Pancreas (tissue), 10 donors: ENCODE data around the gene PIK3CD. TPM values are rescaled to one million over a fixed set of nuclear protein-coding genes. Genes with fewer than 3 reads are reported as not detected.

Experiments
- ATAC-seq, 4 donors: fragments of 200-7000 bp; cut with Tn5 transposase; one replicate each; pipeline versions ENCODE4 v1.8.0 to v1.9.1; 2020; ENCODE audit warnings: mild to moderate bottlenecking in 4 of 4, moderate library complexity in 4 of 4
- DNase-seq, 6 donors: peaks; one replicate each; pipeline ENCODE4 v3.0.0-alpha.2; 2020
- FAIRE-seq: peaks from 2 replicates; lab custom pipeline; 2012; peaks lifted over from hg19 to GRCh38; lab: Jason Lieb, UNC
- H3K27ac ChIP-seq, 4 donors: fragments of 200-600 bp; sonication (generic); 1 replicate in 3 of 4; 2 replicates in 1 of 4; pipeline versions ENCODE4 v1.5.0 to v1.8.0; 2020
- H3K27me3 ChIP-seq, 4 donors: fragments of 200-600 bp; one replicate each; pipeline ENCODE4 v1.8.0; 2021
- H3K36me3 ChIP-seq, 3 donors: fragments of 200-600 bp; sonication (generic) in 1 of 3; one replicate each; pipeline versions ENCODE4 v1.5.0 to v1.8.0; 2020 to 2021
- H3K4me1 ChIP-seq, 3 donors: fragments of 200-600 bp; one replicate each; pipeline ENCODE4 v1.8.0; 2021
- H3K4me3 ChIP-seq, 4 donors: fragments of 200-600 bp; sonication (generic) in 2 of 4; one replicate each; pipeline versions ENCODE4 v1.5.0 to v1.8.0; 2020 to 2021
- H3K9me3 ChIP-seq, 4 donors: fragments of 200-600 bp; one replicate each; pipeline ENCODE4 v1.8.0; 2021
- CTCF ChIP-seq, 4 donors: fragments of 200-600 bp; sonication (generic) in 3 of 4; IDR thresholded peaks; one replicate each; pipeline versions ENCODE4 v1.5.0 to v1.8.0; 2021; ENCODE audit warnings: antibody characterized with exemption in 4 of 4
- WGBS, 2 donors: extraction: QIAGEN DNeasy Blood & Tissue Kit; methylation state at CpG; one replicate each; pipeline ENCODE4 v1.1.7; 2013; 5-methylcytosine and 5-hydroxymethylcytosine counted together
- intact Hi-C, 3 donors: fragments of 100-400 bp; cut with DNase I; formaldehyde crosslinking; loops; one replicate each; pipeline versions ENCODE4 v1.11.1 to v1.14.2; 2022
- polyA plus RNA-seq, 2 donors: library from polyadenylated mRNA; stranded (reverse); fragments of 200-250 nt; gene quantifications; one replicate each; pipeline ENCODE4 v1.2.3, GENCODE V29; 2013
- total RNA-seq, 6 donors: library from RNA; stranded (reverse); fragmentation: NEBNext Ultra II Directional in 4 of 6; extraction: Animal tissue kit (Norgen Biotek cat#: 25700) in 4 of 6; gene quantifications; one replicate each; pipeline versions ENCODE4 v1.2.1 to v1.2.4, GENCODE V29; 2021 to 2023
- donor health status: healthy with polysubstance abuse.
- donor health status: DM: no; HTN: no; CAD: no; lungs with moderate emphysema.
- donor health status: DM: no; HTN: no; CAD: no.
- donor health status: control.
- donor health status: control.
- donor health status: Bipolar disorder and iron deficiency.
- donor health status: DM: yes; HTN: yes; CAD: no.
- donor health status: DM: no; HTN: no; CAD: no.
- donor health status: DM: no; HTN: no; CAD: no.
- donor health status: DM: yes; HTN: yes; CAD: no.

PIK3CD gene
- total and polyA plus RNA-seq, 8 donors, result 1.9 to 10.6 (median 2.3) TPM

DNA sequence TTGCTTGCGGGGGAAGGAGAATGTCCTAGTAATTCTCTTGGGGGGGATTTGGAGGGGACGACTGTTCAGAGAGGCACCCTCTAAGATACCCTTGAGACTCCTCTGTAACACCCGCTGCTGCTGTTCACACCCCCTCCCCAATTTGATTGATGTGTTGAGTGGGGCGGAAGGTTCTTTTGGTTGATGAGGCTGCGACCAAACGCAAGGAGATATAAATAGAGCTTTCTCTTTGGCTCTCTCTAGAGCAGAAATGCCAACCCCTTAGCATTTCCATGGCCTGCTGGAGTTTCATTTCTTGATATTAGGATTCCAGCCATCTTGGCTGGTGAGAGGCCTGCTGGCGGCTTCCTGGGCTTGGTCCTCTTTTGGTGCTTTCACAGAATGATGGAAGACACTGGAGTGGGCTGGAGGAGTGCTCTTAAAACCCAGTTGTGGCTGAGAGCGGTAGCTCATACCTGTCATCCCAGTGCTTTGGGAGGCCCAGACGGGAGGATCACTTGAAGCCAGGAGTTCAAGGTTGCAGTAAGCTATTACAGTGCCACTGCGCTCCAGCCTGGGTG, 2.0 kb downstream of the PIK3CD start:
- FAIRE-seq (no peak), DNase-seq (no peak), ATAC-seq (peak in 1 of 4 donors; percentile 23)
- Histone ChIP-seq H3K36me3 (no peaks in the 10 kb centered on the region), H3K9me3 (no peaks in the 10 kb centered on the region), H3K4me1 (peaks cover 0 to 7% (median 0%) of the 10 kb centered on the region in 3 donors), H3K4me3 (no peak overlapping the region), H3K27me3 (peaks cover 0 to 10% (median 0%) of the 10 kb centered on the region in 4 donors), H3K27ac (no peak overlapping the region)
- intact Hi-C loops, result no loop called here
- no peak for TF ChIP-seq CTCF (IDR thresholded peaks at IDR 0.05)
- WGBS, 2 donors, result 54 to 59% methylated on average over 10 of the region's 10 CpGs

DNA sequence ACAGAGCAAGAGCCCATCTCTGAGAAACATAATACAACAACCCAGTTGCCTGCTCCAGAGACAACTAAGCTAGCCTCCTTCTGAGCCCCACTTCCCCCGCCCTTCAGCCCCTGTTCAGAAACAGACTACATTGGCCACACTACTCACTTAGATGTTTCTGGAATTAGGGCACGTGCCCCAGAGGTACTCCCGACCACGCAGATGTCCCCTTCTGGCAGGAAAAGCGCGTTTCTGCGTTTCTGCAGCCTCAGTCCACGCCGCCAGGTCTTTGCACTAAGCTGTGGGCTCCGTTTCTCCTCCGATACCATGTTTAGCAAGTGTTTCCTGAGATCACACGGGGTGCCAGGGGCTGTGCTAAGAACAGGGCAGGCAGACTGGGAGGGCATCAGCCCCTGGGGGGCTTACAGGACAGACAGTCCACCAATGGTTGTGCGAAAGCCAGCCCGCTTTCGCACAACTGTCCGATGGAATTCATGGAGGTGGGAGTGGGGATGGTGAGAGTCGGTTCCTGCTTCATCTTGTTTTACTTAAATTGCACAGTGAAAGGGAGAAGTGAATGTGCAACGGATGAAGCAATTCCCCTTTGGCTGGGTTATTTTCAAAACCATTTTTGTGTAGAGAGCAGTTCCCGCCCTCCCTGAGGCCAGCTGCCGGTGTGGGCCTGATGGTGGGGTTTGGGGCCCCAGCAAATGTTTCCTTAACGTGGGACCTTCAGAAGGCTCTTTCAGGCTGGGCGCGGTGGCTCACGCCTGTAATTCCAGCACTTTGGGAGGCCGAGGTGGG, 2.7 kb downstream of the PIK3CD start:
- 70 to 79% methylated on average over 25 of the region's 25 CpGs for WGBS, 2 donors
- intact Hi-C loops, result no loop called here
- Histone ChIP-seq H3K4me3 (no peak overlapping the region), H3K27me3 (peaks cover 0 to 10% (median 0%) of the 10 kb centered on the region in 4 donors), H3K36me3 (no peaks in the 10 kb centered on the region), H3K4me1 (peaks cover 0 to 7% (median 0%) of the 10 kb centered on the region in 3 donors), H3K27ac (no peak overlapping the region), H3K9me3 (no peaks in the 10 kb centered on the region)
- no peak for FAIRE-seq
- no peak for DNase-seq
- peak in 2 of 4 donors; percentile 33 to 49 for ATAC-seq
- TF ChIP-seq CTCF (IDR thresholded peaks at IDR 0.05), result no peak

- ATAC-seq (no peak), FAIRE-seq (no peak), DNase-seq (no peak)
- Histone ChIP-seq H3K4me3 (no peak overlapping the region), H3K27me3 (peaks cover 0 to 10% (median 0%) of the 10 kb centered on the region in 4 donors), H3K27ac (no peak overlapping the region), H3K36me3 (no peaks in the 10 kb centered on the region), H3K4me1 (peaks cover 0 to 7% (median 0%) of the 10 kb centered on the region in 3 donors), H3K9me3 (no peaks in the 10 kb centered on the region)
- intact Hi-C loops, result no loop called here
- TF ChIP-seq CTCF (IDR thresholded peaks at IDR 0.05), result no peak
- 63 to 70% methylated on average over 16 of the region's 16 CpGs for WGBS, 2 donors
These were observed 3.5 kb downstream of the PIK3CD start for GRCh38 chr1:9654834-9655723.

DNA sequence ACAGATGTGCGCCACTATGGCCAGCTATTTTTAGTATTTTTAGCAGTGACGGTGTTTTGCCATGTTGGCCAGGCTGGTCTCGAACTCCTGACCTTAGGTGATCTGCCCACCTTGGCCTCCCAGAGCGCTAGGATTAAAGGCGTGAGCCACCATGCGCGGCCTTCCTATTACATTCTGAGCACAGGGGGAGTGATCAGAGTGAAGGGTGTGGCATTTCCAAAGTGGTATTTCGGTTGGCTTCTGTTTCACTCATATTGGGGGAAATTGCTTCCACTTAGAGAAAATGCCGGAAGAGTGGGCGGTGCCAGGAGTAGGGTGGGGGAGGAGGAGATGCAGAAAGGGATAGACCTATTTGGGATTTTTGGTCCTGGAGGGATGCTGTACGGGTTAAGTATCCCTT, 4.3 kb downstream of the PIK3CD start:
- intact Hi-C loops, result no loop called here
- WGBS, 2 donors, result 80 to 90% methylated on average over 11 of the region's 11 CpGs
- Histone ChIP-seq H3K4me1 (peaks cover 0 to 7% (median 0%) of the 10 kb centered on the region in 3 donors), H3K27ac (no peak overlapping the region), H3K36me3 (no peaks in the 10 kb centered on the region), H3K4me3 (no peak overlapping the region), H3K9me3 (no peaks in the 10 kb centered on the region), H3K27me3 (peaks cover 0 to 10% (median 0%) of the 10 kb centered on the region in 4 donors)
- ATAC-seq (no peak), DNase-seq (no peak), FAIRE-seq (no peak)
- TF ChIP-seq CTCF (IDR thresholded peaks at IDR 0.05), result no peak
